Measurements from ENCODE around the gene MPIG6B.

MPIG6B gene

GRCh38 chr6:31721351-31722020 is 1.7 kb upstream of the MPIG6B start, which contains the start of gene LY6G6C:
Gene LY6G6C, minus strand, starts transcription at chr6:31721746. Its CDS starts 67 bp downstream, at chr6:31721679.
- no peak for DNase-seq (ENCODE audit: low spot score in 2 of 2)
- in situ Hi-C loops (cut with MboI; ENCODE audit: low sequenced_read_pairs): no loop called here

GRCh38 chr6:31722173-31722572 is 1.0 kb upstream of the MPIG6B start:
- in situ Hi-C loops (cut with MboI; ENCODE audit: low sequenced_read_pairs): no loop called here
- H3K36me3 ChIP-seq (replicated peaks): no peaks in the 10 kb centered on the region
- H3K4me1 ChIP-seq: no peaks in the 10 kb centered on the region
- no peak for DNase-seq (ENCODE audit: low spot score in 2 of 2)
- no peak overlapping the region for H3K4me3 ChIP-seq
- no peaks in the 10 kb centered on the region for H3K27me3 ChIP-seq (ENCODE audit: low read depth)
- no peaks in the 10 kb centered on the region for H3K9me3 ChIP-seq

More at GRCh38 chr6:31721351-31722020, 1.7 kb upstream of the MPIG6B start, which contains the start of gene LY6G6C:
- Histone ChIP-seq H3K4me1 (no peaks in the 10 kb centered on the region), H3K4me3 (no peak within 1 kb of the TSS), H3K9me3 (no peaks in the 10 kb centered on the region), H3K36me3 (replicated peaks) (no peaks in the 10 kb centered on the region), H3K27me3 (ENCODE audit: low read depth) (no peaks in the 10 kb centered on the region)

GRCh38 chr6:31723980-31724691 is 963 bp downstream of the MPIG6B start:
- no peak for DNase-seq (ENCODE audit: low spot score in 2 of 2)
- no peaks in the 10 kb centered on the region; the same call in 1 of the 2 replicates for H3K36me3 ChIP-seq (replicated peaks)
- in situ Hi-C loops (cut with MboI; ENCODE audit: low sequenced_read_pairs): no loop called here
- no peak overlapping the region for H3K4me3 ChIP-seq
- no peaks in the 10 kb centered on the region for H3K27me3 ChIP-seq (ENCODE audit: low read depth)
- no peaks in the 10 kb centered on the region; the same call in 1 of the 2 replicates for H3K4me1 ChIP-seq
- no peaks in the 10 kb centered on the region for H3K9me3 ChIP-seq

GRCh38 chr6:31725502-31726350 is 2.6 kb downstream of the MPIG6B start:
- in situ Hi-C loops (cut with MboI; ENCODE audit: low sequenced_read_pairs): no loop called here
- peaks cover 4% of the 10 kb centered on the region; the same call in 1 of the 2 replicates for H3K4me1 ChIP-seq
- no peak for DNase-seq (ENCODE audit: low spot score in 2 of 2)
- H3K36me3 ChIP-seq (replicated peaks): peaks cover 4% of the 10 kb centered on the region
- no peaks in the 10 kb centered on the region for H3K9me3 ChIP-seq
- no peaks in the 10 kb centered on the region for H3K27me3 ChIP-seq (ENCODE audit: low read depth)
- H3K4me3 ChIP-seq: no peak overlapping the region

- Histone ChIP-seq H3K27me3 (ENCODE audit: low read depth) (no peaks in the 10 kb centered on the region), H3K4me3 (no peak overlapping the region), H3K36me3 (replicated peaks) (peaks cover 17% of the 10 kb centered on the region), H3K9me3 (no peaks in the 10 kb centered on the region), H3K4me1 (peaks cover 4% of the 10 kb centered on the region; the same call in 1 of the 2 replicates)
- in situ Hi-C loops (cut with MboI; ENCODE audit: low sequenced_read_pairs): no loop called here
- DNase-seq (ENCODE audit: low spot score in 2 of 2): no peak
Observed at GRCh38 chr6:31727034-31727716, 4.0 kb downstream of the MPIG6B start.

- in situ Hi-C loops (cut with MboI; ENCODE audit: low sequenced_read_pairs): no loop called here
- H3K9me3 ChIP-seq: no peaks in the 10 kb centered on the region
- H3K27me3 ChIP-seq (ENCODE audit: low read depth): no peaks in the 10 kb centered on the region
- H3K36me3 ChIP-seq (replicated peaks): peaks cover 25% of the 10 kb centered on the region
- H3K4me3 ChIP-seq: no peak overlapping the region
- DNase-seq (ENCODE audit: low spot score in 2 of 2): no peak
- H3K4me1 ChIP-seq: peaks cover 4% of the 10 kb centered on the region; the same call in 1 of the 2 replicates
Observed at GRCh38 chr6:31727717-31728671, 4.8 kb downstream of the MPIG6B start.

- peaks cover 35% of the 10 kb centered on the region for H3K36me3 ChIP-seq (replicated peaks)
- DNase-seq (ENCODE audit: low spot score in 2 of 2): no peak
Observed at GRCh38 chr6:31728767-31729514, 5.8 kb downstream of the MPIG6B start, which contains the start of gene DDAH2. Gene DDAH2, minus strand, starts transcription at chr6:31729299. Its CDS starts 138 bp downstream, at chr6:31729161.

GRCh38 chr6:31729515-31729978 is 6.4 kb downstream of the MPIG6B start:
- in situ Hi-C loops (cut with MboI; ENCODE audit: low sequenced_read_pairs): no loop called here
- DNase-seq (ENCODE audit: low spot score in 2 of 2): peak; percentile 80 to 96
- Histone ChIP-seq H3K27me3 (ENCODE audit: low read depth) (no peaks in the 10 kb centered on the region), H3K4me3 (peak overlapping the region; percentile 82), H3K9me3 (no peaks in the 10 kb centered on the region), H3K36me3 (replicated peaks) (peaks cover 41% of the 10 kb centered on the region), H3K4me1 (peaks cover 11% of the 10 kb centered on the region; the same call in 1 of the 2 replicates)

More at GRCh38 chr6:31728767-31729514, 5.8 kb downstream of the MPIG6B start, which contains the start of gene DDAH2:
- peak within 1 kb of the TSS; percentile 82 for H3K4me3 ChIP-seq
- in situ Hi-C loops (cut with MboI; ENCODE audit: low sequenced_read_pairs): no loop called here
- H3K4me1 ChIP-seq: peaks cover 5% of the 10 kb centered on the region; the same call in 1 of the 2 replicates
- H3K27me3 ChIP-seq (ENCODE audit: low read depth): no peaks in the 10 kb centered on the region
- no peaks in the 10 kb centered on the region for H3K9me3 ChIP-seq

- Histone ChIP-seq H3K4me3 (peak overlapping the region; percentile 82), H3K36me3 (replicated peaks) (peaks cover 44% of the 10 kb centered on the region), H3K9me3 (no peaks in the 10 kb centered on the region), H3K27me3 (ENCODE audit: low read depth) (no peaks in the 10 kb centered on the region), H3K4me1 (peaks cover 12% of the 10 kb centered on the region; the same call in 1 of the 2 replicates)
- DNase-seq (ENCODE audit: low spot score in 2 of 2): peak; percentile 74 to 92
- in situ Hi-C loops (cut with MboI; ENCODE audit: low sequenced_read_pairs): no loop called here
Observed at GRCh38 chr6:31729979-31730630, 6.9 kb downstream of the MPIG6B start.

GRCh38 chr6:31730631-31731086 is 7.5 kb downstream of the MPIG6B start:
- Histone ChIP-seq H3K36me3 (replicated peaks) (peaks cover 44% of the 10 kb centered on the region), H3K27me3 (ENCODE audit: low read depth) (no peaks in the 10 kb centered on the region), H3K9me3 (no peaks in the 10 kb centered on the region), H3K4me1 (peaks cover 12% of the 10 kb centered on the region; the same call in 1 of the 2 replicates), H3K4me3 (no peak overlapping the region; the same call in 1 of the 2 replicates)
- no peak for DNase-seq (ENCODE audit: low spot score in 2 of 2)
- in situ Hi-C loops (cut with MboI; ENCODE audit: low sequenced_read_pairs): no loop called here

- Histone ChIP-seq H3K9me3 (no peaks in the 10 kb centered on the region), H3K36me3 (replicated peaks) (peaks cover 44% of the 10 kb centered on the region), H3K27me3 (ENCODE audit: low read depth) (no peaks in the 10 kb centered on the region), H3K4me3 (no peak overlapping the region), H3K4me1 (peaks cover 18% of the 10 kb centered on the region)
- in situ Hi-C loops (cut with MboI; ENCODE audit: low sequenced_read_pairs): no loop called here
- no peak for DNase-seq (ENCODE audit: low spot score in 2 of 2)
Observed at GRCh38 chr6:31732029-31732428, 8.9 kb downstream of the MPIG6B start.

Data from HAP-1 (cell line).